Activated gamma-delta T cell (primary cell): Measurements from ENCODE around the gene DHX34.
"Not testable (repeated sequence)": the region's sequence is repeated elsewhere in the genome, so short reads cannot be mapped to it uniquely, and the experiment has no call there.

Experiments
- DNase-seq: peaks from one replicate; lab custom pipeline; 2025; lab: John Stamatoyannopoulos, UW
- total RNA-seq, 2 donors: gene quantifications; one replicate each; lab custom pipeline; 2026; lab: John Stamatoyannopoulos, UW

Gene DHX34, protein sequence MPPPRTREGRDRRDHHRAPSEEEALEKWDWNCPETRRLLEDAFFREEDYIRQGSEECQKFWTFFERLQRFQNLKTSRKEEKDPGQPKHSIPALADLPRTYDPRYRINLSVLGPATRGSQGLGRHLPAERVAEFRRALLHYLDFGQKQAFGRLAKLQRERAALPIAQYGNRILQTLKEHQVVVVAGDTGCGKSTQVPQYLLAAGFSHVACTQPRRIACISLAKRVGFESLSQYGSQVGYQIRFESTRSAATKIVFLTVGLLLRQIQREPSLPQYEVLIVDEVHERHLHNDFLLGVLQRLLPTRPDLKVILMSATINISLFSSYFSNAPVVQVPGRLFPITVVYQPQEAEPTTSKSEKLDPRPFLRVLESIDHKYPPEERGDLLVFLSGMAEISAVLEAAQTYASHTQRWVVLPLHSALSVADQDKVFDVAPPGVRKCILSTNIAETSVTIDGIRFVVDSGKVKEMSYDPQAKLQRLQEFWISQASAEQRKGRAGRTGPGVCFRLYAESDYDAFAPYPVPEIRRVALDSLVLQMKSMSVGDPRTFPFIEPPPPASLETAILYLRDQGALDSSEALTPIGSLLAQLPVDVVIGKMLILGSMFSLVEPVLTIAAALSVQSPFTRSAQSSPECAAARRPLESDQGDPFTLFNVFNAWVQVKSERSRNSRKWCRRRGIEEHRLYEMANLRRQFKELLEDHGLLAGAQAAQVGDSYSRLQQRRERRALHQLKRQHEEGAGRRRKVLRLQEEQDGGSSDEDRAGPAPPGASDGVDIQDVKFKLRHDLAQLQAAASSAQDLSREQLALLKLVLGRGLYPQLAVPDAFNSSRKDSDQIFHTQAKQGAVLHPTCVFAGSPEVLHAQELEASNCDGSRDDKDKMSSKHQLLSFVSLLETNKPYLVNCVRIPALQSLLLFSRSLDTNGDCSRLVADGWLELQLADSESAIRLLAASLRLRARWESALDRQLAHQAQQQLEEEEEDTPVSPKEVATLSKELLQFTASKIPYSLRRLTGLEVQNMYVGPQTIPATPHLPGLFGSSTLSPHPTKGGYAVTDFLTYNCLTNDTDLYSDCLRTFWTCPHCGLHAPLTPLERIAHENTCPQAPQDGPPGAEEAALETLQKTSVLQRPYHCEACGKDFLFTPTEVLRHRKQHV
- total RNA-seq: 32.8 to 41.3 reads per million in 2 donors

DNA sequence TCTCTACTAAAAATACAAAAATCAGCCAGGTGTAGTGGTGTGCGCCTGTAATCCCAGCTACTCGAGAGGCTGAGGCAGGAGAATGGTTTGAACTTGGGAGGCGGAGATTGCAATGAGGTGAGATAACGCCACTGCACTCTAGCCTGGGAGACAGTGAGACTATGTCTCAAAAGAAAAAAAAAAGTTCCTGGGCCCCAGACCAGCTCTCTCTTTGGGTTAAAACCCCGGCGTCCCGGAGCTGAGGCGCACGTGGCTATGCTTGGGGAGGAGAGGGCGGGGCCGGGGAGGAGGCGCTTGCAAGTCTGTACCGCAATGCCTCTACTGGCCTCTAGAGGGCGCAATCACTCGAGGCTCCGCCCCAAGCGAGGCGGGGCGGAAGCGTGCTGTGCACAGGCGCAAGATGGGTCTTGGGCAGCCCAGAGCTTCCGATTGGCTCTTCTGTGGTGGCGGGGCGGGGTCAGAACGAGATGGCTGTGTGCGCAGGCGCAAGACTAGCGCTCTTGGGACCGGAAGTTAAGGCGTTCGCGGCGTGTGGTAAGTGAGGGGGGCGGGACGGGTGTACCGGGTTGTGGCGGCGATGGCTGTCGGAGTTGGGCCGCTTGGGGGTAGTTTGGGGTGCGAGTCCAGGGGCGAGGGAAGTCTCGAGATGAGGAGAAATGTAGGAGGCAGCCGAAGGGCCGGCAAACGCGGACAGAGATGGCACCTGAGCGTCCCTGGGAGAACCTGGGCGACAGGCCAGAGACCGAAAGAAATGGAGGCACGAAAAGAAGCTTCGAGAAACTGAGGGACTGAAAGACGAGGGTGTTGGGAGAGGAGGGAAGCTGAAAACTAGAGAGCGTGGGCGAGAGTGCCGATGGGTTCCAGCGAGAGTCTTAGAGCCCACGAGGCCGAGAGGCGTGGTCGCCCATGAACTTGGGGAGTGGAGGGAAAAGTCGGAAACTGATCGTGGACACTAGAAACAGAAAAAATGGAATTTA, at the start of gene DHX34:
DHX34 (plus strand) TSS at position 497 of the 977 bp plus-strand sequence. CDS start 3,716 bp downstream, outside the sequence.
- peak; percentile 92 for DNase-seq

DNA sequence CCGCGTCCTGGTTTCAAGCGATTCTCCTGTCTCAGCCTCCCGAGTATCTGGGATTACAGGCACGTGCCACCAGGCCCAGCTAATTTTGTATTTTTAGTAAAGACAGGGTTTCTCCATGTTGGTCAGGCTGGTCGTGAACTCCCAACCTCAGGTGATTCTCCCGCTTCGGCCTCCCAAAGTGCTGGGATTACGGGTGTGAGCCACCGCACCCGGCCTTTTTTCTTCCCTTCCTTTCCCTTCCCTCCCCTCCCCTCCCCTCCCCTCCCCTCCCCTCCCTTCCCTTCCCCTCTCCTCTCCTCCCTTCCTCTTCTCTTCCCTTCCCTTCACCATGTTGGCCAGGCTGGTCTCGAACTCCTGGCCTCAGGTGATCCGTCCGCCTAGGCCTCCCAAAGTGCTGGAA, 48.2 kb upstream of the DHX34 start:
- not testable (repeated sequence) for DNase-seq

DNA sequence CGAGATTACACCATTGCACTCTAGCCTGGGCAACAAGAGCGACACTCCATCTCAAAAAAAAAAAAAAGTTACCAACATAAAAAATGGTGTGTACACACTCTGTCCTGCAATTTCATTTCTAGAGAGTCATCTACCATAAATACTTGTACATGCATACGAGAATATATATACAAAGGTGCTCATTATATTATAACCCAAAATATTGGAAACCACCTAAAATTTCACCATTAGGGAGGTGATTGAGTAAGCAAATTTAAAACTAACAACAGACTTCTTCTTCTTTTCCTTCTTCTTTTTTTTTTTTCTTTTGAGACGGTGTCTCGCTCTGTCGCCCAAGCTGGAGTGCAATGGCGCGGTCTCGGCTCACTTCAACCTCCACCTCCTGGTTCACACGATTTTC, 46.9 kb upstream of the DHX34 start:
- DNase-seq: no peak

DNA sequence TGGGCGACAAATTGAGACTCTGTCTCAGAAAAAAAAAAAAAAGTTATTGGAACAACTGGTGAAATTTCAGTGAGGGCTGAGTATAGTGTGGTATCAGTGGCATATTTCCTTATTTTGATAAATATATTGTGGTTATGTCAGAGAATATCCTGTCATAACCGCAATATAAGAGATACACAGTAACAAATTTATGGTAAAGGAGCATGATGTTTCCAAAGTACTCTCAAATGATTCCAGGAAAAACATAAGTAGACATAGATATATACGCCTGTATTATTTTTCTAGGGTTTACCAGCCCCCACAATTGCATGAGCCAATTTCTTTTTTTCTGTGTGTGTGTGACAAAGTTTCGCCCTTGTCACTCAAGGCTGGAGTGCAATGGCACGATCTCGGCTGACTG, 45.1 kb upstream of the DHX34 start:
- no peak for DNase-seq

DNA sequence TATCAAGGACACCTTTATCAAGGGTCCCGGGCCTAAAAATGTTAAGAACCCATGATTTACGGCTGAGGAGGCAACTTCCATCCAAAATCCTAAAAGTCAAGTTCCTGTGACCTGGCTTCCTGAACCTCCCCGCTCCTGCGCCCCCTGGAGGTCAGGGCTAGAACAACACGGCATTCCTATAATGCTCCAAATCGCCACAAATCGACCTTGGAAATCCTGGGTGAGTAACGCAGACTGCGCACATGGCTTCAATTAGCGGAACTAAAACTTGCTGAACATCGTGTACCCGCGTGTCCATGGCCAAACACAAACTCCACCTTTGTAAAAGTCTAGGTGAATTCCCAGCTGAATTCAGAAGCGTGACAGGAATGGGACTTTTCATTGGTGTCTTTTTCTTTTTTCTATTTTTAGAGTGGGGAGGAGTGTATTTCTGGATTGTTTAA, 43.8 kb upstream of the DHX34 start:
- DNase-seq: no peak

DNA sequence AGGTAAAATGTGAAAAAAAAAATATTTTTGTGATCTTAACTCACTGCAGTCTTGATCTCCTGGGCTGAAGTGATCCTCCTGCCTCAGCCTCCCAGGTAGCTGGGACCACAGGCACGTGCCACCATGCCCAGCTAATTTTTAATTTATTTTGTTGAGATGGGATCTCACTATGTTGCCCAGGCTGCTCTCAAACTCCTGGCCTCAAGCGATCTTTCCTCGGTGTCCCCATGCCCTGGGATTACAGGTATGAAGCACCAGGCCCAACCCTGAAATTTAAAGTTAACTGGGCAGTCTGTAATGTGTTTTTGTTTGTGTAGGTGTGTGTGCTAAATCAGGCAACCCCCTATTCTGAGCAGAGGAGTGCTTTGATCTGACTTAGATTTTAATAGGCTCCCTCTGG, 42.8 kb upstream of the DHX34 start:
- DNase-seq: no peak

DNA sequence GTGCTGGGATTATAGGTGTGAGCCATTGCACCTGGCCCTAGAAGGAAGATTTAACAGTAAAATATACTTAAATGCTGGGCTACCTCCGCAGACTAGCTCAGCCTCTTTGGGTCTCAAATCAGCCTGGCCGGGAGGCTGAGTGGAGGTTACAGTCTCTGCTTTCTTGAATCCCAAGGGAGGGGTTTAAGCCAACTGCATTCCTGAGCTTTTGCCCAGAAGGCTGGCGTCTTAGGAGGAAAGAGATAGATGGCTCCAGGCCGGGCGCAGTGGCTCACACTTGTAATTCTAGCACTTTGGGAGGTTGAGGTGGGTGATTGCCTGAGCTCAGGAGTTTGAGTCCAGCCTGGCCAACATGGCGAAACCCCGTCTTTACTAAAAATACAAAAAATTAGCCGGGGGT, 40.1 kb upstream of the DHX34 start:
- no peak for DNase-seq

DNA sequence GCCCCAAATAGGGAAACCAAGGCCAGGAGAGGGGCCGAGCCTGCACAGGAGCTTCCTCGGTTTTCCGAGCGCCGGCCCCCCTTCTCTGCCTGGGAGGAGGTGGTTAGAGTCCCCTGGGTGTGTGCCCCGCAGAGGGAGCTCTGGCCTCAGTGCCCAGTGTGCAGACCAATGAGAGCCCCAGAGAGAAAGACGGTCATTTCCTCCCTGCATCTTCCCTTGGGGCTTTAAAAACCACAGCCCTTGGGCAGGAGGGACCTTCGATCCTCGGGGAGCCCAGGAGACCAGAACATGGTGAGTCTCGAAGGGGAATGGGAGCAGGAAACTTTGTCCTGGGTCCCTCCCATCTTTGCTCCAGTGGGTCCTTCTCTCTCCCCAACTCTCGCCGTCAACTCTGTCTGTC, 39.5 kb upstream of the DHX34 start, which contains the start of gene C5AR1:
C5AR1 (plus strand) TSS at position 254 of the 400 bp plus-strand sequence; CDS start at position 289, 35 bp downstream.
- DNase-seq: no peak

DNA sequence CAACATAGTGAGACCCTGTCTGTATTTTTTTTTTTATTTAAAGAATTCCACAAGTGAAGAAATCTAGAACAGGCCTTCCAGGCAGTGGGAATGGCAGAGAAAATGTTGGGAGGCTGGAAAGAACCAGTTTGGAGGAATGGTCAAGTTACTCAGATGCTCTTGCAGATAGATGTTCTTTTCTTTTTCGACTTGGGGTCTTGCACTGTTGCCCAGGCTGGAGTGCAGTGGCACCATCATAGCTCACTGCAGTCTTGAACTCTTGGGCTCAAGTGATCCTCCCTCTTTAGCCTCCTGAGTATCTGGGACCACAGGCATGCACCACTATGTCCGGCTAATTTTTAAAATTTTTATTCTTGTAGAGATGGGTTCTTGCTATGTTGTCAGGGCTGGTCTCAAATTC, 38.8 kb upstream of the DHX34 start:
- no peak for DNase-seq

DNA sequence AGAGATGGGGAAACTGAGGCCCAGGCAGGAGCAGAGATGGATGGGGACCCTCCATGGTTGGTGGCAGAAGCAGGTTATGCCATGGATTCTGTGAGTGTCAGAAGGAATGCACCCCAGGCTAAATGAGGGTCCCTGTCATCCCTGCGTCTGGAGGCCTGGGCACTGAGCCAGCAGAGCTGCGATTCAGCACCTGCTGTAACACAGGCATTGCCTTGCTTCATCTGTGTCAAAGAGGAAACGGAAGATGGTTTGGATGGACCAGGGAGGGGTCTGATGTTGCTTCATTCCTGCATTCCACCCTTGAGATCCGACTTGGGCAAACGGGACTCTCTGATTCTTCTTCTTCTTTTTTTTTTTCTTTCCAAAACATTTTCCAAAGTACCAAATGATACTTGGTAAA, 38.3 kb upstream of the DHX34 start:
- no peak for DNase-seq

DNA sequence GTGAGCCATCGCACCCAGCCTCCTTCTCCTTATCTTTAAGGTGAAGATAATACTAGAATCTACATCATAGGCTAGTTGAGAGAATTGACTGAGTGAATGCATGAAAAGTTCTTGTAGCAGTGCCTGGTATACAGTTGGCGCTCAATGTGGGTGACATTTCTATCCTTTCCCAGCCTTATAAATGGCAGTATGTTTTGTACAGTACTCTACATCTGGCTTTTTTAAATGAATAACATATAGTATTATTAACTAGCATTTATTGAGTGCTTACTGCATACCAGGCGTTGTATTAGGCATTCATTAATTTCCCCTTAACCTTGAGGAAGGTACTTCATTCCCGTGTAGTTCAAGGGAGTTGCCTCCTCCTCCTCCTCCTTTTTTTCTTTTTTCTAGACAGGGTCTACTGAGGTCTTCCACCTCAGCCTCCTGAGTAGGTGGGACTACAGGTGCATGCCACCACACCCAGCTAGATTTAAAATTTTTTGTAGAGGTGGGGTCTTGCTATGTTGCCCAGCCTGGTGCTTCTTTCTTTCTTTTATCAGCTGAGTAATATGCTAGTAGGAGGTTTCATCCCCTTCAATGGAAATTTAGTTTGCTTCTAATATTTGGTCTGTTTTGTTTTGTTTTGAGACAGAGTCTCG, 36.6 kb upstream of the DHX34 start:
- DNase-seq: no peak

DNA sequence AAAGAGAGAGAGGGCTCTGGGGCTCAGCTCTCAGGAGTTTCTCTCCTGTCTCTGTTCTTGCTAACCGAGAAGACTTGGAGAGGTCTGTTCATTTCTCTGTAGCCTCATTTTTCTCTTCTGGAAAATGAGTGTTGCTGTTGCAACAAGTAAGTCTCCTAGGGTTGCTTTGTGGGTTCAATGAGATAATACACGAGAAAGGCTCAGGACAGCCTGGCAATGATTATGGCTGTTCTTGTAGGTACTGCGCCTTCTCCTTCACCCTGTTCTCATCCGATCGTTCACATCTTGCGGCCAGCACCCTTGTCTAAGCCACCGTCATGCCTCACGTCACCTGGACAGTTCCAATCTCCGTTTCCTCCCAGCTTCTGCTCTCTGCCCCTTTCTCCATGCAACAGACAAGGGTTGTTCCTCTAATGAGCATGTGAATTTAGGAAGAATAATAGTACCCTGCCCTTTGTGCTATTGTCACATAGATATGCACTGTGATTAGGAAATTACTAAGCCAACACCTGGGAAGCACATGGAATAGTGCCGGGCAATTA, 35.3 kb upstream of the DHX34 start:
- DNase-seq: no peak

DNA sequence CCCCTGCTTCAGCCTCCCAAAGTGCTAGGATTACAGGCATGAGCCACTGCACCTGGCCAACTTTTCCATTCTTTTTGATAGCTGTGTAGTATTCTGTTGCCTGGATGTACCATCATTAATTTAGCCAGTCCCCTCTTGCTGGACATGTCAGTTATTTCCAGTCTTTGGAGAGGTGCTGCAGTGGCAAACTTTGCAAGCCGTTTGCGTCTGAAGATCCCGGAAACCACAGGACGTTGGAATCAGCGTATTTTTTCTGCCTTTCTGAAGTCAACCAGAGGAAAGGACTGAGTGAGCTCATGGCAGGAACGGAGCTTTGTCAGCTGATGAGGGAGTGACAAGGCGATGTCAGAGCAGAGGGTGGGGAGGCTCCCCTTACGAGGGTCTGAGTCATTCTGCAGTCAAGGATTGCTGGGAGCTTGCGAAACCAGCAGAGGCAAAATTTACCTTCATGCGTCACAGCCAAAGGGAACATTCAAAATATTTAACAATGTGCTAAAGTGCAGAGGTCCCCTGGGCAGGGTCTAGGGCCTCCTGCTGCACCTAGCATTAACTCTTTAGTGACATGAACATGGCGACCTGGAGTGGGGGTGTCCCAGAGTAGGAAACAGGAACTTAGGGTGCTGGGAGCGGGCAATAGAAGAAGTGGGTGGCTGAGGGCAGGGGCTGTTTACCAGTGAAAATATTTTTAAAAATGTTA, 33.8 kb upstream of the DHX34 start:
- no peak for DNase-seq

DNA sequence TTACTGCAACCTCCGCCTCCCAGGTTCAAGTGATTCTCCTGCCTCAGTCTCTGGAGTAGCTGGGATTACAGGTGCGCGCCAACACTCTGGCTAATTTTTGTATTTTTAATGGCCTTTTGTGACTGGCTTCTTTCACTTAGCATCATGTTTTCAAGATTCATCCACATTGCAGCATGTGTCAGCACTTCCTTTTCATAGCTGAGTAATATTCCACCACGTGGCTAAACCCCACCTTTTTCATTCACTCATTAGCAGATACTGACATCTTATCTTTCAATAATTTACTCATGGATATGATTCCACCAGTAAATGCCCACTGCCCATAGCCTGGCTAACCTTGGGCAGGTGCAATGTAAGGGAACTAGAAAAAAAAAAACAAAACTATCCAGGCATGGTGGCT, 32.6 kb upstream of the DHX34 start:
- DNase-seq: no peak

DNA sequence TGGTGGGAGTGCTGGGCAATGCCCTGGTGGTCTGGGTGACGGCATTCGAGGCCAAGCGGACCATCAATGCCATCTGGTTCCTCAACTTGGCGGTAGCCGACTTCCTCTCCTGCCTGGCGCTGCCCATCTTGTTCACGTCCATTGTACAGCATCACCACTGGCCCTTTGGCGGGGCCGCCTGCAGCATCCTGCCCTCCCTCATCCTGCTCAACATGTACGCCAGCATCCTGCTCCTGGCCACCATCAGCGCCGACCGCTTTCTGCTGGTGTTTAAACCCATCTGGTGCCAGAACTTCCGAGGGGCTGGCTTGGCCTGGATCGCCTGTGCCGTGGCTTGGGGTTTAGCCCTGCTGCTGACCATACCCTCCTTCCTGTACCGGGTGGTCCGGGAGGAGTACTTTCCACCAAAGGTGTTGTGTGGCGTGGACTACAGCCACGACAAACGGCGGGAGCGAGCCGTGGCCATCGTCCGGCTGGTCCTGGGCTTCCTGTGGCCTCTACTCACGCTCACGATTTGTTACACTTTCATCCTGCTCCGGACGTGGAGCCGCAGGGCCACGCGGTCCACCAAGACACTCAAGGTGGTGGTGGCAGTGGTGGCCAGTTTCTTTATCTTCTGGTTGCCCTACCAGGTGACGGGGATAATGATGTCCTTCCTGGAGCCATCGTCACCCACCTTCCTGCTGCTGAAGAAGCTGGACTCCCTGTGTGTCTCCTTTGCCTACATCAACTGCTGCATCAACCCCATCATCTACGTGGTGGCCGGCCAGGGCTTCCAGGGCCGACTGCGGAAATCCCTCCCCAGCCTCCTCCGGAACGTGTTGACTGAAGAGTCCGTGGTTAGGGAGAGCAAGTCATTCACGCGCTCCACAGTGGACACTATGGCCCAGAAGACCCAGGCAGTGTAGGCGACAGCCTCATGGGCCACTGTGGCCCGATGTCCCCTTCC, 28.9 kb upstream of the DHX34 start:
- DNase-seq: no peak

DNA sequence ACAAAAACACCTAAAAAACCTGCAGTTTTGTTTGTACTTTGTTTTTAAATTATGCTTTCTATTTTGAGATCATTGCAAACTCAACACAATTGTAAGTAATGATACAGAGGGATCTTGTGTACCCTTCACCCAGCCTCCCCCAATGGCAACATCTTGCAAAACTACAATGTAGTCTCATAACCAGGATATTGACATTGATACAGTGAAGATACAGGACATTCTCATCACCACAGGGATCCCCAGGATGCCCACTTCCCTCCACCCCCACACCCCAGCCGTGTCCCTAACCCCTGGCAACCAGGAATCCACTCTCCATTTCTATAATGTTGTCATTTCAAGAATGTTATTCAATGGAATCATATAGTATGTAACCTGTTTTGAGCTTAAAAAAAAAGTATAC, 27.5 kb upstream of the DHX34 start:
- DNase-seq: no peak

DNA sequence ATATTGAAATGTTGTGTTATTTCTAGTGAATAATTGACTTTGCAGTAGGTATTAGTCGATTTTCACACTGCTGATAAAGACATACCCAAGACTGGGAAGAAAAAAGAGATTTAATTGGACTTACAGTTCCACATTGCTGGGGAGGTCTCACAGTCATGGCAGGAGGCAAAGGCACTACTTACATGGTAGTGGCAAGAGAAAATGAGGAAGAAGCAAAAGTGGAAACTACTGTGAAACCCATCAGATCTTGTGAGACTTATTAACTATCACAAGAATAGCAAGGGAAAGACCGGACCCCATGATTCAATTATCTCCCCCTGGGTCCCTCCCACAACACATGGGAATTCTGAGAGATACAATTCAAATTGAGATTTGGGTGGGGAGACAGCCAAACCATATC, 27.1 kb upstream of the DHX34 start:
- no peak for DNase-seq

DNA sequence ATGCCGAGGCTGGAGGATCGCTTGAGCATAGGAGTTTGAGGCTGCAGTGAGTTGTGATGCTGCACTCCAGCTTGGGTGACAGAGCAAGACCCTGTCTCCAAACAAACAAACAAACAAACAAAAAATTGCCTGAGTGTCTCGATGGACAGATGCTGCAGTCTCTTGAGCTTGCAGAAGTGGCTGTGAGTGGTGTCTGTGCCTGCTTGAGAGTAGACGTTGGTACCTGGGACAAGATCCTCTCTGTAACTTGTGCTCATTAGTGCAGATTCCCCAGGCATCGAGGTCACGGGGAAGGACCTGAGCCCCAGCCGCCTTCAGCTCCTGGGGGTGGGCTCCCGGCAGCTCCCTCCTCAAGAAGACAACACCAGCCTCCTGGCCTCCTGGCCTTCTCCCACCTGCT, 25.7 kb upstream of the DHX34 start:
- DNase-seq: no peak
